IMR-90 (cell line): ENCODE results near the gene CACNG7. TPM values are rescaled to one million over a fixed set of nuclear protein-coding genes. Genes with fewer than 3 reads are reported as not detected.

Source experiments
- ATAC-seq: fragments of 200-7000 bp; cut with Tn5 transposase; 2 replicates; pipeline ENCODE4 v1.9.1; 2020; ENCODE audit warnings: low read depth, mild to moderate bottlenecking, moderate library complexity
- BruUV-seq: library from RNA; stranded (reverse); fragments of 400-500 nt; replicated peaks from 2 replicates; lab custom pipeline; 2021; lab: Mats Ljungman, UMichigan
- CTCF ChIA-PET: fragments of 300-600 bp; formaldehyde crosslinking; extraction: SDS; loops from one replicate; lab custom pipeline; 2021; ENCODE audit warnings: antibody characterized with exemption; lab: Yijun Ruan, JAX
- POLR2A ChIA-PET: fragments of 300-600 bp; sonication (Branson Sonifier 250); formaldehyde crosslinking; loops from one replicate; lab custom pipeline; 2022; ENCODE audit warnings: antibody characterized with exemption; ENCODE audit not compliant: unreplicated experiment; lab: Charles Lee
- DNase-seq: peaks from one replicate; pipeline ENCODE4 v3.0.0; 2013
- H2AFZ ChIP-seq: replicated peaks from 2 replicates; pipeline ENCODE3; 2013; ENCODE audit warnings: low read length, mild to moderate bottlenecking; ENCODE audit not compliant: poor library complexity
- H2AK5ac ChIP-seq: 2 replicates; pipeline ENCODE4 v1.6.1; 2013; ENCODE audit warnings: low read depth, low read length, inconsistent platforms
- H2AK9ac ChIP-seq: replicated peaks from 2 replicates; pipeline ENCODE3; 2013; ENCODE audit warnings: mild to moderate bottlenecking, low read depth, low read length, moderate library complexity; ENCODE audit not compliant: poor library complexity
- H2BK120ac ChIP-seq: 2 replicates; pipeline ENCODE4 v1.6.1; 2013; ENCODE audit warnings: low read depth, low read length, inconsistent platforms
- H2BK15ac ChIP-seq: 3 replicates; pipeline ENCODE4 v1.6.1; 2013; ENCODE audit warnings: low read depth, low read length, inconsistent platforms
- H2BK20ac ChIP-seq: 2 replicates; pipeline ENCODE4 v1.6.1; 2013; ENCODE audit warnings: low read depth, mild to moderate bottlenecking, inconsistent platforms, low read length, moderate library complexity
- H2BK5ac ChIP-seq: 2 replicates; pipeline ENCODE4 v1.6.1; 2013; ENCODE audit warnings: mild to moderate bottlenecking, low read depth, low read length, inconsistent platforms; ENCODE audit not compliant: poor library complexity, severe bottlenecking
- H3K14ac ChIP-seq: replicated peaks from 2 replicates; pipeline ENCODE4 v1.6.1; 2013; ENCODE audit warnings: low read depth, low read length, inconsistent platforms
- H3K18ac ChIP-seq: 2 replicates; pipeline ENCODE4 v1.6.1; 2013; ENCODE audit warnings: low read depth, low read length, control low read depth
- H3K23ac ChIP-seq: 2 replicates; pipeline ENCODE4 v1.6.1; 2013; ENCODE audit warnings: low read depth, low read length, inconsistent platforms
- H3K27ac ChIP-seq: 2 replicates; pipeline ENCODE4 v1.5.1; 2013; ENCODE audit warnings: mild to moderate bottlenecking, control low read depth, low read length; ENCODE audit not compliant: insufficient read depth
- H3K27me3 ChIP-seq: 2 replicates; pipeline ENCODE4 v1.6.1; 2013; ENCODE audit warnings: low read length; ENCODE audit not compliant: control insufficient read depth, insufficient read depth
- H3K36me3 ChIP-seq: 2 replicates; pipeline ENCODE4 v1.6.1; 2013; ENCODE audit warnings: low read length, mixed read lengths; ENCODE audit not compliant: control insufficient read depth, insufficient read depth
- H3K4ac ChIP-seq: 2 replicates; pipeline ENCODE4 v1.6.1; 2013; ENCODE audit warnings: low read depth, low read length, inconsistent platforms
- H3K4me1 ChIP-seq: 2 replicates; pipeline ENCODE4 v1.6.1; 2013; ENCODE audit warnings: low read length, mixed read lengths; ENCODE audit not compliant: control insufficient read depth, insufficient read depth
- H3K4me2 ChIP-seq: 2 replicates; pipeline ENCODE4 v1.6.1; 2013; ENCODE audit warnings: low read depth, mild to moderate bottlenecking, control low read depth, low read length, moderate library complexity
- H3K4me3 ChIP-seq: 2 replicates; pipeline ENCODE4 v1.5.1; 2013; ENCODE audit warnings: low read depth, mild to moderate bottlenecking, control low read depth, low read length, moderate library complexity; ENCODE audit not compliant: insufficient read depth
- H3K56ac ChIP-seq: 2 replicates; pipeline ENCODE4 v1.6.1; 2013; ENCODE audit warnings: low read length, inconsistent platforms; ENCODE audit not compliant: insufficient read depth; ENCODE audit errors: extremely low read depth
- H3K79me1 ChIP-seq, 2 experiments: 2 replicates each; pipeline ENCODE4 v1.6.1; 2013; ENCODE audit warnings: low read length in 2 of 2, inconsistent platforms in 1 of 2, low read depth in 1 of 2
- H3K9ac ChIP-seq: 2 replicates; pipeline ENCODE4 v1.6.1; 2013; ENCODE audit warnings: low read depth, low read length, control low read depth
- H3K9me1 ChIP-seq: 2 replicates; pipeline ENCODE4 v1.6.1; 2013; ENCODE audit warnings: low read length, inconsistent platforms; ENCODE audit not compliant: insufficient read depth
- H3K9me3 ChIP-seq: 2 replicates; pipeline ENCODE4 v1.6.1; 2013; ENCODE audit warnings: low read length; ENCODE audit not compliant: control insufficient read depth, insufficient read depth
- H4K20me1 ChIP-seq: 2 replicates; pipeline ENCODE4 v1.6.1; 2013; ENCODE audit warnings: low read length, inconsistent platforms; ENCODE audit not compliant: insufficient read depth
- H4K5ac ChIP-seq: 2 replicates; pipeline ENCODE4 v1.6.1; 2013; ENCODE audit warnings: mild to moderate bottlenecking, low read depth, low read length, control low read depth
- H4K8ac ChIP-seq, 2 experiments: 2 replicates each; pipeline ENCODE4 v1.6.1; 2013; ENCODE audit warnings: low read depth in 2 of 2, low read length in 2 of 2, control low read depth in 1 of 2, inconsistent platforms in 1 of 2
- H4K91ac ChIP-seq: 2 replicates; pipeline ENCODE4 v1.6.1; 2013; ENCODE audit warnings: low read depth, low read length, inconsistent platforms; ENCODE audit not compliant: insufficient read depth
- CEBPB ChIP-seq: IDR thresholded peaks from 2 replicates; pipeline ENCODE4 v1.6.1; 2012; ENCODE audit warnings: low read depth, low read length, improper control_type of control experiment
- CHD1 ChIP-seq: IDR thresholded peaks from 2 replicates; pipeline ENCODE4 v1.6.1; 2012; ENCODE audit warnings: low read depth, low read length, improper control_type of control experiment
- CTCF ChIP-seq: conservative IDR thresholded peaks from 2 replicates; pipeline ENCODE4 v1.5.1; 2012; ENCODE audit warnings: mild to moderate bottlenecking, low read depth, low read length, improper control_type of control experiment
- ELK1 ChIP-seq: fragments of 150-350 bp; IDR thresholded peaks from 2 replicates; pipeline ENCODE4 v1.6.1; 2016; ENCODE audit warnings: low read depth, mild to moderate bottlenecking, low read length, moderate library complexity, borderline replicate concordance
- MAZ ChIP-seq: IDR thresholded peaks from 2 replicates; pipeline ENCODE4 v1.6.1; 2012; ENCODE audit warnings: low read depth, mild to moderate bottlenecking, low read length, improper control_type of control experiment, moderate library complexity, borderline replicate concordance
- MXI1 ChIP-seq: IDR thresholded peaks from 2 replicates; pipeline ENCODE4 v1.6.1; 2012; ENCODE audit warnings: low read depth, mild to moderate bottlenecking, low read length, moderate library complexity, borderline replicate concordance
- POLR2A ChIP-seq: IDR thresholded peaks from 2 replicates; pipeline ENCODE4 v1.6.1; 2012; ENCODE audit warnings: mild to moderate bottlenecking, low read depth, low read length
- WGBS, 2 experiments: methylation state at CpG; one replicate each; pipeline versions ENCODE4 v1.1.5 to v1.1.7; 2013; ENCODE audit warnings: missing lambda C conversion rate in 2 of 2; ENCODE audit not compliant: insufficient read length in 1 of 2; ENCODE audit errors: extremely low coverage in 2 of 2; 5-methylcytosine and 5-hydroxymethylcytosine counted together
- dilution Hi-C: fragments of 300-500 bp; cut with HindIII; formaldehyde crosslinking; loops from one replicate; pipeline ENCODE4 v1.14.3; 2018; ENCODE audit warnings: low sequenced_read_pairs; ENCODE audit not compliant: unreplicated experiment
- in situ Hi-C: fragments of 300-500 bp; cut with MboI; formaldehyde crosslinking; loops from 3 replicates; pipeline ENCODE4 v1.14.3; 2019; ENCODE audit warnings: low sequenced_read_pairs, inconsistent platforms, mixed read lengths
- intact Hi-C: fragments of 100-400 bp; cut with micrococcal nuclease; formaldehyde crosslinking; loops from 2 replicates; pipeline ENCODE4 v1.10.0; 2022
- polyA plus RNA-seq, 3 experiments: library from polyadenylated mRNA; depleted of rRNA; stranded (reverse); fragments of >200 nt; gene quantifications; 2 replicates each; pipeline ENCODE4 v1.2.3, GENCODE V29; 2012; ENCODE audit warnings: low replicate concordance in 1 of 3
- total RNA-seq: library from RNA; depleted of rRNA; stranded (reverse); fragments of >200 nt; gene quantifications from 2 replicates; pipeline ENCODE4 v1.2.3, GENCODE V29; 2012

The CACNG7 gene
- total and polyA plus RNA-seq, 2 of the 4 experiments (the other 2 are of a cell fraction): 0.36 to 6.7 TPM

- Histone ChIP-seq H3K4ac (peak within 1 kb of the TSS; percentile 82), H3K56ac (peak within 1 kb of the TSS; percentile 94), H3K4me3 (peak within 1 kb of the TSS; percentile 95), H3K23ac (peak within 1 kb of the TSS; percentile 91), H3K4me2 (peak within 1 kb of the TSS; percentile 80), H2BK120ac (peak within 1 kb of the TSS; percentile 59), H3K27me3 (no peaks in the 10 kb centered on the region), H2BK15ac (peak within 1 kb of the TSS; percentile 52; the same call in 1 of the 3 replicates), H2AFZ (peak within 1 kb of the TSS; percentile 91), H4K91ac (peak within 1 kb of the TSS; percentile 97), H3K9ac (peak within 1 kb of the TSS; percentile 96), H2AK9ac (peak within 1 kb of the TSS; percentile 100), H4K20me1 (peaks cover 20% of the 10 kb centered on the region), H3K9me3 (no peaks in the 10 kb centered on the region), H4K5ac (peak within 1 kb of the TSS; percentile 43), H3K79me1 (peaks cover 0 to 38% of the 10 kb centered on the region in 2 experiments; a peak in 2 of 4 replicates), H2BK5ac (peak within 1 kb of the TSS; percentile 89), H4K8ac (peak within 1 kb of the TSS; percentile 81 to 85), H3K9me1 (peaks cover 6% of the 10 kb centered on the region; the same call in 1 of the 2 replicates), H3K4me1 (peaks cover 7% of the 10 kb centered on the region), H3K27ac (peak within 1 kb of the TSS; percentile 97), H3K18ac (peak within 1 kb of the TSS; percentile 78), H2BK20ac (peak within 1 kb of the TSS; percentile 28; the same call in 1 of the 2 replicates), H3K36me3 (peaks cover 11% of the 10 kb centered on the region), H2AK5ac (peak within 1 kb of the TSS; percentile 98), H3K14ac (peak within 1 kb of the TSS; percentile 99)
- TF ChIP-seq ELK1: no peak
- peak; percentile 97 for TF ChIP-seq MAZ
- peak; percentile 97 for TF ChIP-seq POLR2A
- TF ChIP-seq CTCF: no peak
- TF ChIP-seq CHD1: peak; percentile 71; the same call in 1 of the 2 replicates
- TF ChIP-seq CEBPB: no peak
- TF ChIP-seq MXI1: peak; percentile 69; the same call in 1 of the 2 replicates
- CTCF ChIA-PET: interaction anchor here (0.6 to 1.1 kb wide), 2 partner anchors 14 to 59 kb away, joined by 4 read pairs; no protein-coding TSS in a partner anchor
- peak; percentile 97 for DNase-seq
- ATAC-seq: peak; percentile 81
- POLR2A ChIA-PET: interaction anchor here (1.2 kb wide), 1 partner anchor 270 kb away, joined by 3 read pairs; no protein-coding TSS in a partner anchor
- dilution Hi-C loops: no loop called here
- BruUV-seq: no TSS peak
- WGBS, 2 experiments: 0% methylated on average over 4 of the region's 37 CpGs; no CpG with 5 or more reads in 1 of the 2 experiments
- intact Hi-C loops: loop anchor here (1.0 to 10.0 kb wide), 2 partner anchors 25 to 237 kb away; partner anchors contain the start of genes NDUFA3 and OSCAR
- in situ Hi-C loops: no loop called here
Measured at GRCh38 chr19:53867225-53868090, 41.6 kb upstream of the CACNG7 start, which contains the start of gene MYADM. Gene MYADM, plus strand, starts transcription at chr19:53867883. Its CDS starts 5,647 bp downstream, at chr19:53873530.
